Measurements from ENCODE around the gene XDH.

DNA sequence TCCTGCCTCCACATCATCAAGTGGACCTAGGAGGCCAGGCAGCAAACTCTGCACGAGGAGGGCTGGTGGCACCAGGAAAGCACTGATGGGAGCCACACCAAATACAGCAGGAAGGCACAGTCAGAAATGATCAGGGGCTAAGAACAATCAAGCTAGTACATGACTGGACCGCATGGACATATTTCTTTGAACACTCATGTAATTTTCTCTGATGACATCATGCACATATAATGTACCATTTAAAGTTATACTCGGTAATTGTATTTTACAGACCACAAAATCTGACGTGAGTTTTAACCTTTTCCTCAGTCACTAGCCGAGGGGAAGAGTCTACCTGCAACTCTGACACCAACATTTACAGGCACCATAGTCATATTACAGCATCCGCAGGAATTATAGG is 76.7 kb downstream of the XDH start:
- TF ChIP-seq, protein P1, sequence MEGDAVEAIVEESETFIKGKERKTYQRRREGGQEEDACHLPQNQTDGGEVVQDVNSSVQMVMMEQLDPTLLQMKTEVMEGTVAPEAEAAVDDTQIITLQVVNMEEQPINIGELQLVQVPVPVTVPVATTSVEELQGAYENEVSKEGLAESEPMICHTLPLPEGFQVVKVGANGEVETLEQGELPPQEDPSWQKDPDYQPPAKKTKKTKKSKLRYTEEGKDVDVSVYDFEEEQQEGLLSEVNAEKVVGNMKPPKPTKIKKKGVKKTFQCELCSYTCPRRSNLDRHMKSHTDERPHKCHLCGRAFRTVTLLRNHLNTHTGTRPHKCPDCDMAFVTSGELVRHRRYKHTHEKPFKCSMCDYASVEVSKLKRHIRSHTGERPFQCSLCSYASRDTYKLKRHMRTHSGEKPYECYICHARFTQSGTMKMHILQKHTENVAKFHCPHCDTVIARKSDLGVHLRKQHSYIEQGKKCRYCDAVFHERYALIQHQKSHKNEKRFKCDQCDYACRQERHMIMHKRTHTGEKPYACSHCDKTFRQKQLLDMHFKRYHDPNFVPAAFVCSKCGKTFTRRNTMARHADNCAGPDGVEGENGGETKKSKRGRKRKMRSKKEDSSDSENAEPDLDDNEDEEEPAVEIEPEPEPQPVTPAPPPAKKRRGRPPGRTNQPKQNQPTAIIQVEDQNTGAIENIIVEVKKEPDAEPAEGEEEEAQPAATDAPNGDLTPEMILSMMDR (IDR thresholded peaks at IDR 0.05), result no peak
- no peak for TF ChIP-seq EP300 (IDR thresholded peaks at IDR 0.05)
- TF ChIP-seq POLR2A (IDR thresholded peaks at IDR 0.05), result no peak

All from suprapubic skin (tissue), 3 donors.